GM19025 (cell line): ENCODE results near the gene LRAT.

ENCODE experiments used
- ATAC-seq: cut with Tn5 transposase; IDR thresholded peaks from one replicate; pipeline ENCODE4 v1.9.1; 2021; ENCODE audit warnings: mild to moderate bottlenecking, low read depth, moderate library complexity; ENCODE audit not compliant: unreplicated experiment

Gene LRAT

GRCh38 chr4:154757713-154758112, 13.9 kb downstream of the LRAT start:
- ATAC-seq: no peak

GRCh38 chr4:154760895-154761294, 17.1 kb downstream of the LRAT start:
- ATAC-seq: no peak

- ATAC-seq: no peak
Observed at GRCh38 chr4:154778264-154778663, 34.5 kb downstream of the LRAT start.

GRCh38 chr4:154779362-154779947, 35.7 kb downstream of the LRAT start:
- ATAC-seq: no peak

- ATAC-seq: no peak
Observed at GRCh38 chr4:154781126-154781982, 37.6 kb downstream of the LRAT start, which contains the start of gene RBM46. Gene RBM46 (plus strand): TSS chr4:154781272. CDS start chr4:154796753, 15,481 bp downstream.

- no peak for ATAC-seq
Observed at GRCh38 chr4:154781983-154782293, 38.1 kb downstream of the LRAT start.
